Skeletal muscle cell (primary cell): Measurements from ENCODE around the gene LYPD6B.

ENCODE experiments used
- DNase-seq: peaks from one replicate; pipeline ENCODE4 v3.0.0-alpha.2; 2010; ENCODE audit warnings: low read depth
- H3K4me3 ChIP-seq: 2 replicates; pipeline ENCODE4 v1.5.1; 2011; ENCODE audit warnings: low read depth, mild to moderate bottlenecking, control low read depth, low read length, moderate library complexity

LYPD6B gene

DNA sequence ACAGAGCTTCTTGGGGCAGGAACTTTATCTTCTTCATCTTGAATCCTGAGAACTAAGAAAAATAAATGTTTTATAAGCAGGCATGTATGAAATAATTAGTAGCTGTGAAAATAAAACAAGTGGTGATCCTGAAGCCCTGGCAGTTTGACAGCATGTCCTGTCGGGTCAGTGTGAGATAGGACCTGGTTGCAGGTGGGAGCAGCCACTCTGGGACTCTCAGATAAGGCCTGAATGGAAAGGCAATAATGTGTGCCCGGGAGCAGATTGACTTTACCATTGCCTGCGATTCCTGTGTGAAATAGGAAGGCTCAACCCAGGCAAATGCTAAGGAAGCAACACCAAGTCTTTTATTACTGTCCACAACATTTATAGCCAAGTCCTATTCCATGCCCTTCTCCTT is 132.4 kb downstream of the LYPD6B start:
- DNase-seq, result no peak
- no peak overlapping the region for H3K4me3 ChIP-seq

DNA sequence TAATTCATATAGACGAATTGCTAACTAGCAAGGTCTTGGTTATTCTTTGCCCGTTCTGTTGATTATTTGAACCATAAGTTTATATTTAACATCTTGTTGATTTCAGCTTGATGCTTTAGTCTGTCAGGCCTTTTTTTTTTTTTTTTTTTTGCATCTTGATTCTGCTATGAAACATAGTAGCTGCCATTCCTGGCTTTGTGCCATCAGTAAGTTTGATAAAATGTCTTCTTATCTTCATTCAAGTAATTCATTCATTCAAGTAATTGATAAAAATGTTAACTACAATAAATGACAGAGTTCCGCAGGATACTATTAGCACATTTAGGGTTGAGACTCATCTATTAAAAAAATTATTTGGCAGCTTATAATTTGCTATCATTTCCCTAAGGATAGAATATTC is 134.7 kb downstream of the LYPD6B start:
- no peak for DNase-seq
- no peak overlapping the region for H3K4me3 ChIP-seq

DNA sequence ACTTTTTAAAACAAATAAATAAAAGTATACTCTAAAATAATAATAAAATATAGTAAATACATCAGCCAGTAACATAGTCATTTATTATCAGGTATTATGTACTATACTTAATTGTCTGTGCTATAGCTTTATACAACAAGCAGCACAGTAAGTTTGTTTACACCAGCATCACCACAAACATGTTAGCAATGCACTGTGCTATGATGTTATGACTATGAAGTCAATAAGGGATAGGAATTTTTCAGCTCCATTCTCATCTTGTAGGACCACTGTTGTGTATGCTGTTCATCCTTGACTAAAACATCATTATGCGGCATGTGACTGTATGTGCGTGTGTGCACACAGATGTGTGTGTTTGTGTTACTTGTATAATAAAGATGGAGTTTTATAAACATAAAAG is 137.5 kb downstream of the LYPD6B start:
- DNase-seq, result no peak
- no peak overlapping the region for H3K4me3 ChIP-seq

DNA sequence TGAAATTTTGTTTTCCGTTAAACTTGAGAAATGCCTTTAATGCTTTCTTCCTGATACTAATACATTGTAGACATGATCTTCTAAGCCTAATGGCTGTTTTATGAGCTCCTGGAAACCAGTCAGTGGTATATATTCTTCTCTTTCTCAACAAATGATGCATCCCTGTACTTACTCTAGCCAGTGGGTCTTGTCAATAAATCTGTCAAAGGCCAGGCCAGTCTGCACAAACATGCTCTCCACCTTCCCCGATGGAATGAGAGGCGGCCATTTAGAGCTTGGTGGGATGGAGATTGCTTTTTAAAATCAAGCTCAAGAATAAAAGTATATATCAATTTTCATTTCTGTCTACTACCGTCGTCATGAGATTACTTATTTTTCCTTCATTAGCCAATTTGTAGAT is 140.1 kb downstream of the LYPD6B start:
- H3K4me3 ChIP-seq, result no peak overlapping the region
- no peak for DNase-seq

DNA sequence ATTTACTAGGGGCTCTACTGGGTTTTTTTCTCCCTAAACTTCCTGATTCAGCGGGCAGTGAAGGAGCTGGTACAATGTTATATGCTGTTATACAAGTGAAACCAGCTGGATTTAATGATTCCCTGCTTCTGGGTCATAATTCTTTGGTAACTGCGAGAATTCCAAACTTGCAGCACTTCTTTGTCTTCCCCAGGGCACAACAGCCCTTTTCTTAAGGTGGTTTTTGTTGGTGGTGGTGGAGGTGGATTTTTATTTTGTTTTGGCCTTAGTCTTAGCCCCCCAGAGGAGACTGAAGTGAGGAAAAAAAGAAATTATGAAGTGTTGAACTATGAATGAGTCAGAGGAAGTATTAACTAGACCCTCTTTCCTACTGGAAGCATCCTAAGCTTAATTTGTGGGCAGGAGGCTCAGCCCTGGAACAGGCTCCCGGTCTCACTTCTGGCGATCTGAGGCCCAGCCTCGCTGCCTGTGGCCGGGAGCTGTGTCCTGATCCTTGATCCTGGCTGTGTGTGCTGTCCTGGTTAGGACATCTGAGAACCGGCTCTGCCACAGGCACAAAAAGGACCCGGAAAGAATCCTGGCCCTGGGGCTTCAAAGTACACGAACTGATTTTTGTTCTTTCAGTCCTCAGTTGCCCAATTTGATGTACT is 141.9 kb downstream of the LYPD6B start:
- DNase-seq, result no peak
- no peak overlapping the region for H3K4me3 ChIP-seq

DNA sequence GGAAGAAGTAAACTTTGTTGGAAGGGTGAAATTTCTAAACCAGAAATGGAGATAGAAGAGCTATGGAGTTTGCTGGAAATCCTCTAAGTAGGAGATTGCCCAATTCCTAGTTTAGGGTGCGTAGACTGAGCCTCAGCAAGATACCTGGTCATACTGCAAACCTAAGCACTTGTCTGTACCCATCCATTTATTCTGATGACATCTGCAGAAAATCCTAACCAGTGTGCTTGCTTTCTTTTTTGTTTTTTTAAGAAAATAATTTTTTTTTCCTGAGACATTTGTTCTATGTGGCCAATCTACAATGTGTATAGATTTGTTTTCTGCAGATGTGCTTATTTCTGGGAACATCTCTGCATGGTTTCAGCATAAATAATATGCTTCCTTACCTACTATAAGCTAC is 144.7 kb downstream of the LYPD6B start:
- no peak overlapping the region for H3K4me3 ChIP-seq
- DNase-seq, result no peak

DNA sequence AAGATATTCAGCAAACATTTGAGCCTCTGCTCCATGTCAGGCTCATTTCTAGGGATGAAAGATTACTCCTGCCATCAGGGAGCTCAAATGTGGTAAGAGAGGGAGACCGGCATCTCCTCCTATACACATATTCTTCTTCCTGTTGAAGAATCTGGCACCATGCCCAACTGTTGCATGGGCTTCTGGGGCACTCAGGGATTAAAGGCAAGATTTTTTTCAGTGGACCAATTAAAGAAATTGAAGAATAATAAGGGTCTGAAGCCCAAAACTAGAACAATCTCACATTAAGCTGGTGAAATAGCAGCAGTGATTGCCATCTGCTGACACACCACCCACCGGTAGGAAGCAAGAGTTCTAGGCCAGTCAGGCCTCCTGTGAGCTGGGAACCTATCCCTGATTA is 146.5 kb downstream of the LYPD6B start:
- no peak for DNase-seq
- no peak overlapping the region for H3K4me3 ChIP-seq

DNA sequence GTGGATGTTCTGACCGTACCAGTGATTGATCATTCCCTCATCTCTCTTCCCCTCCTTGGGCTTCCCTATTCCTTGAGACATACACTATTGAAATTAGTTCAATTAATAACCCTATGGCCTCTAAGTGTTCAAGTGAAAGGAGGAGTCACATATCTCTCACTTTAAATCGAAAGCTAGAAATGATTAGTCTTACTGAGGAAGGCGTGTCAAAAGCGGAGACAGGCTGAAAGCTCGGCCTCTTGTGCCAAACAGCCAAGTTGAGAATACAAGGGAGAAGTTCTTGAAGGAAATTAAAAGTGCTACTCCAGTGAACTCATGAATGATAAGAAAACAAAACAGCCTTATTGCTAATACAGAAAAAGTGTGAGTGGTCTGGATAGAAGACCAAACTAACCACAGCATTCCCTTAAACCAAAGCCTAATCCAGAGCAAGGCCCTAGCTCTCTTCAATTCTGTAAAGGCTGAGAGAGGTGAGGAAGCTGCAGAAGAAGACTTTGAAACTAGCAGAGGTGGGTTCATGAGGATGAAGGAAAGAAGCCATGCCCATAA is 147.5 kb downstream of the LYPD6B start:
- no peak for DNase-seq
- H3K4me3 ChIP-seq, result no peak overlapping the region

DNA sequence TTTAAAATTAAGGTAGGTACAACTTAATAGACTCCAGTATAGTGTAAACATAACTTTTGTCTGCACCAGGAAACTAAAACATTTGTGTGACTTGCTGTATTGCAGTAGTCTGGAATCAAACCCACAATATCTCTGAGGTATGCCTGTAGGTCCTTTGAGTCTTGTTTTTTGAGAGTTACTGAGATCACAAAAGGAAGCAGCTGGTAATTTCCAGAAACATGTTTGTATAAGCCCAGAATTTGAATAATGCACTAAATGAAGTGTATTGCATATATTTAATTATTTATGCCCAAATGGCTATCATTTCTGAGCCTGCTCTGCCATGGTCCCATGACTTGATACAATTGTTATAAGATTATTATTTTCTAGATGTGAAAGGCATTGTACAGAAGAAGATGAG is 148.6 kb downstream of the LYPD6B start:
- DNase-seq, result no peak
- H3K4me3 ChIP-seq, result no peak overlapping the region

DNA sequence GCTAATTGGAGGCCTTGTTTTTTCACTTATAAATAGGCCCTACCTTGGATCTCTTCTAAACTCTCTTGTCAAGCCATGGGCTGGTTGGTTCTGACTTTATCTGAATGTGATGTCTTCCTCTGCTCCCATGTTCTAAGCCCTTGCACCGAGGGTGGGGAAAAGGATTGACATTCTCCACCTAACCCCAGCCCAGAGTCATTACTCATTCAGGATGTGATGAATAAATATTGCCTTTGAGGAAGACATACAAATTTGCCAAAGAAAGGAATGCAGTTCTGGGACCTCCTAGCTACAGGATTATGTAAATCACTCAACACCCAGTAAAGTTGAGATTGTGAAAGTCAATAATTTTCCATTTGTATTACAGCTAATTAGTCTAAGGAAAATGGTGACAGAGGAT is 149.8 kb downstream of the LYPD6B start:
- no peak overlapping the region for H3K4me3 ChIP-seq
- DNase-seq, result no peak

DNA sequence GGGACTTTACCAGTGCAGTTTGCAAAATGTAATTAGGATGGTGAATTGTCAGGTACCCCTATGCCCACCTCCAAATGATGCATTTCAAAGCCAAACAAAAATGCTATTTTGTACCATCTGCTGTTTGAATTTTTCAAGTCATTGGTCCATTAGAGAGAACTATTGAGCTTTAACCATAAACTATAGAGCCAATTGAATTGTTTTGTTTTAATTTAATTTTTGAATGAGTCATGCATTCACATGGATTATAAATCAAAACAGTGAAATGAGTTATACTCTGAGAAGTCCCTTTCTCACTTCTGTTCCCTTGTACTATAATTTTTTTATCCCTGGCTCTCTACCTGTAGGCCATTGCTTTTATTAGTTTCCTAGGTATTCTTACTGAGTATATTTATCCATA is 151.3 kb downstream of the LYPD6B start:
- DNase-seq, result no peak
- H3K4me3 ChIP-seq, result no peak overlapping the region

DNA sequence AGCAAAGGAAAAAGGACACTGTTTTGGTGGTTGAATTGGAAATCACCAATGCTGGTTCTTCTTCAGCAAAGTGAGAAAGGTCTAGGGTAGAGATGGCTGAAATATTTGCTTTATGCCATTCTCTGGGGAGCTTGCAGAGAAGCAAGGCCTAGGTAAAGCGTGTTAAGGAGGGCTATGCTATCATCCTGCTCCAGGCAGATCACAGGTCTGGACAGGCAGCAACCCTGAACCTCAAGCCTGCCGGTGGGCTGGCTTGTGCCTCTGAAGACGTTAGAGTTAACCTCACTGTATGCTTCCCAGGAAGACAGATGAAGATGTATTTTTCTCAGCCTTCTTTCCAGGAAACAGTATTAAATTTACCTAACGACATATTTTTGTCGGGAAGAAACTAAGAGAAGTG is 153.4 kb downstream of the LYPD6B start:
- H3K4me3 ChIP-seq, result no peak overlapping the region
- no peak for DNase-seq

DNA sequence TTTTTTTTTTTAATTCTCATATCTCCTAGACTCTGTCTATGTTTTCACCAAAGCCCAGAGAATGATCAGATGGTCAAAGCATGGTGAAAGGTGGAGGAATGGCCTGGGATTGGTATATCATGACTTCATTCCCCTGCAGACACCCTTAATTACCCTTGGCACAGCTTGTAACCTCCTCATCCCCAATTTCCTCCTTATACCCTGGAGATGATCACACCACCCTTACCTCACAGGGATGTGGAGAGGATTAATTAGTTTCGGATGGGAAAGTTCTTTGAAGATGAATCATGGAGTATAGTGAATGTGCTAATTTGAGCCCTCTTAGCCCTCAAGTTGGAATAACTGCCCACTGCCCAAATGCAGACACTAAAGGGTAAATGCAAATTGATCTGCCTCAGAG is 153.9 kb downstream of the LYPD6B start:
- no peak overlapping the region for H3K4me3 ChIP-seq
- no peak for DNase-seq

DNA sequence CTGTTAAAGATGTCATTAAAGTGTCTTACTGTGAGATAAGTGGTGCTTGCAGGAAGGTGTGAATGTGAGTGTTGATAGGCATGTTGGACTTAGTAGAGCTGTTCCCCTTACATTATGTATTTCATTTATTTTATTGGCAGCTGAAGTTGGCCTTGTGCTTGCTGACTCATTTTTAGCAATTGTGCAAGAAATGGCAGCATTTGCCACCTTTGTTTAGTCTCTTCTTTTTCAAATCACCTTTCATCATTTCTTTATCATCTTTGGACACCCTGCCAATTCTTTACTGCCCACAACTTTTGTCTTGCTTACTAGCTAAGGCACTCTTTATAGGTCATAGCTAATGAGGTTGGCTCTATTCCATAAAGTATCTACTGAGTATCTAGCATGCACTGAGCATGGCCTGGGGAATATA is 161.6 kb downstream of the LYPD6B start:
- no peak for DNase-seq
- H3K4me3 ChIP-seq, result no peak overlapping the region

DNA sequence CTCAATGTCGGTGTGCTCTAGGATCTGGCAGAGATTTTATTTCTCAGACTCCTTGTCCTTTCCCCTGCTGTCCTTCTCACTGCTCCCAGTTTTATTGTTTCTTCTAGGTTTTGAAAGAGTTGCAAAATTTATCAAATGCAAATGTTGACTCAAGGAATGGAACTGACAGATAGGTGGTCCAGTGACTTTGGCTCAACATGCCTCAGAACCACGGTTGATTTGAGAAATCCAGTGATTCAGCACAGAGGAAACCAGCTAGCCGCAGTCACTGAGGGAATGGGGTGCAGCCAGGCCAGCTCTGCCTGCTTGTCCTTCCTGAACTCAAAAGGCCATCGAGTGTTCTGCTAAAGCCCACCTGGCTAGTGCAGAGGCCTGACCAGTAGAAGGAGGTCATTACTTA is 166.2 kb downstream of the LYPD6B start:
- no peak for DNase-seq
- H3K4me3 ChIP-seq, result no peak overlapping the region

DNA sequence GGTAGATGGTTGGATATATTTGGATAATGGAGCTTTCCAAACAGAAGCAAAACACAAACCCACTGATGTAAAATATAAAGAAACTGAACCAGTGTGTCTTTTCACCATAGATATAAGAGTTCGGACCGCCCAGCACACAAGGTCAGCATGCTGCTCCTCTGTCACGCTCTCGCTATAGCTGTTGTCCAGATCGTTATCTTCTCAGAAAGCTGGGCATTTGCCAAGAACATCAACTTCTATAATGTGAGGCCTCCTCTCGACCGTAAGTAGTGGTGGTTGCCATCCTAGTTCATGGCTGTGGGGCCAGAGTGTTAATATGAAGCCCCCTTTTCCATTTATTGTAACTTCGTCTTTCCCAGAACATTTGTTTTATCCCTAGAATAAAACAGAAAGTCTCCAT is 166.6 kb downstream of the LYPD6B start:
- no peak for DNase-seq
- H3K4me3 ChIP-seq, result no peak overlapping the region

DNA sequence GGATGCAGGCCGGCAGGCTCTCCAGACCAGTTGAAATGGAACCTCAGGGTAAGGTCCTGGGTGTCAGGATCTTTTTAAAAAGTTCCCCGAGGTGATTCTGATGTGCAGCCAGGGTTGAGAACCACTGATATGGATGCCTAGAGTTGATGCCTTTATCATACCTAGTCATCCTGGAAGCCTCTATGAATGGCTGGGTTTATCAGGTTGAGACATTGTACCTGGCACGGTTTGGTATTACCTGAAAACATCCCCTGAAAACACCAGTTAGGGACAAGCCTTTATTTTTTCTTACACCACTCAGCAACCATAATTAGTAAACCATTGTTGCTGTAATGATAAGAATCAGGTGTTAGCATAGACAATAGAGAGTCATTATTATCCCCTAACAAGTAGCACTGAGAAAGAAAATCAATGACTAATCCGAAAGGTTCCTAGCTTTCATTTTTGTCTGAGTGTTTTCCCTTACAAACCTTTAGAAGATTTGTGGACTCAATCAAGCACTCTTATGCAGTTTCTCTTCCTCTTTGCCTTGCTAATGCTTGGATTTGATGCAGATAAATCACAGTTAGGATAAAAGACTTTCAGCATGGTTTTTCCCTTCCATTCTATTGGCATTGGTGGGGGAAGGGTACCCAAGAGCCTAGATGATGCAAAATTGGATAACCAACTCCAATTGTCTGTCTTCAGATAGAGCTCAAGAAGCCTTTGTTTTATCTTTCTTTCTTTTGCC is 175.4 kb downstream of the LYPD6B start:
- no peak overlapping the region for H3K4me3 ChIP-seq
- DNase-seq, result no peak

DNA sequence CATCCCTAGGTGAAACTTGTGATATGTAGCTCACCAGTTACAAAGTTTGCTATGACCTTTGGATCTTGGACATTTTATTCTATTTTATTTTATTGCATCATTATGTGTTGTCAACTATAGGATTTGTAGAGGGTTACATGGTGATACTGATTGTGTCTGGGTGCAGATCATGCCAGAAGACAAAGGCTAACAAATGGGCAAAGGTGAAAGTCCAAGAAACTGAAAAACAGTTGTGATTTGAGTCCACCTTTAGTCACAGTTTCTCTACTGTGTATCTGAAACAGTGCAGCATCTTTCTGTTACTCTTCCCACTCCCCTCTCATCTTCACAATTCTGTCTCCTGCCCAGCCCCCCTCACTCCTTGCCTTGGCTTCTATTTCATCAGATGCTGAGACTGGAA is 180.0 kb downstream of the LYPD6B start:
- DNase-seq, result no peak
- H3K4me3 ChIP-seq, result no peak overlapping the region

DNA sequence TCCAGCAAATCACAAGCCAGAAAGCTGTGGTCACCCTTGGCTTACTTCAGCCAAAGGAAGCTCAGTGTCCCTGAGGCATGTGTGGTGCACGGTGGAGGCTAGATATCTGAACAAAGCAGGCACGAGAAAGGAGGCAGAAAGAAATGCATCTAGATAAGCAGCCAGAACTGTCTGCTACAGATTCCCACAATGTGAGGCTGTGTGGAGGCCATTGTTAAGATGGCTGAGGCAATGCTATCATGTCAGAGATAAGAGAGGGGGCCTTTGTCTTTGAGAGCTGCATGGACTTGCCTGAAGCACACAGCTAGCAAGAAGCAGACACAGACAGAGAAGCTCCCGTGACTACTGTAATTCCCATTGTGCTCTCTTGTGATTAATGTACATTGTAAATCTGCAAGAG is 181.4 kb downstream of the LYPD6B start:
- DNase-seq, result no peak
- H3K4me3 ChIP-seq, result no peak overlapping the region

DNA sequence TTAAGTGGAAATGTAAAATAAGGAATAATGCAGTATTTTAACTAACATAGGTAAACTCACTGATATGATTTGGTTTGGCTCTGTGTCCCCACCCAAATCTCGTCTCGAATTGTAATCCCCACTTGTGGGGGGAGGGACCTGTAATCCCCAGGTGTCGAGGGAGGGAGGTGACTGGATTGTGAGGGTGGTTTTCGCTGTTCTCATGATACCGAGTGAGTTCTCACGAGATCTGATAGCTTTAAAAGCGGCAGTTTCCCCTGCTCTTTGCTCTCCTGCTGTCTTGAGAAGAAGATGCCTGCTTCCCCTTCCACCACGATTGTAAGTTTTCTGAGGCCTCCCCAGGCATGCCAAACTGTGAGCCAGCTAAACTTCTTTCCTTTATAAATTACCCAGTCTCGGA is 182.5 kb downstream of the LYPD6B start:
- no peak overlapping the region for H3K4me3 ChIP-seq
- DNase-seq, result no peak

DNA sequence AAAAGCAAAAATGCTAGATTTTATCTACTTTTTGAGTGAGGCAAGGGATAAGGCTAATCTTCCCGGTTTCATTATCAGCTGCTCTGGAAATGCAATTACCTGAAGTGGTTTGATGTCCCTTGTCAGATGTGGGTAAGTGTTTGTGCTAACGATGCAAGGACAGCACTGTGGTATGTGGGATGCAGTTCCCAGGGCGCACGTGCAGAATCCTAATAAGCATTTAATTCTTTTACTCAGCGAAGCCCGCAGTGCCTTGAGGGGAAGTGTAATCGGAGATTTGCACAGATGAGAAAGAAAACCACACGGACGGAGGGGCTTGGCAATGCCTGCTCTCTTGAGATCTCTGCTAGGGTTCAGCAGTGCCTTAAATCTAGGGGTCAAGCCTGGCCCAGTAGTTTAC is 183.4 kb downstream of the LYPD6B start:
- no peak overlapping the region for H3K4me3 ChIP-seq
- no peak for DNase-seq
